ENCODE results near the gene SH3RF2.

The SH3RF2 gene

DNA sequence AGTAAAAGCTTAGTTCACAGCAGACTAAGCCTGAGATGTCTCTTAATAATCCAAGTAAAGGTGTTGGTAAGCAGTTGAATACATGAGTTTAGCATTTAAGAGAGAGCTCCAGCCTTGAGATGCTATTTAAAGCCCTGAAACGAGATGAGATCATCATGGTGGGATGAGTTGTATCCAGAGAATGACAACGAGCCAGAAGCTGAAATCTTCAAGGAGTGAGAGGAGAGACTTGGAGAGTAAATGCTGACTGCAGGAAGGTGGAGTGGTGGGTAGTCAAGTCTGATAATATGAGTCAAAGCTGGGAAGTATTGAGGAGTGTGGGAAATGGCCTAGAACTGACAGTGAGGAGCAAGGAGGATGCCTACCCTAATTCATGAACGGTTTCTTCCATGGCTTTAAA is 115.3 kb downstream of the SH3RF2 start:
- DNase-seq = no peak

DNA sequence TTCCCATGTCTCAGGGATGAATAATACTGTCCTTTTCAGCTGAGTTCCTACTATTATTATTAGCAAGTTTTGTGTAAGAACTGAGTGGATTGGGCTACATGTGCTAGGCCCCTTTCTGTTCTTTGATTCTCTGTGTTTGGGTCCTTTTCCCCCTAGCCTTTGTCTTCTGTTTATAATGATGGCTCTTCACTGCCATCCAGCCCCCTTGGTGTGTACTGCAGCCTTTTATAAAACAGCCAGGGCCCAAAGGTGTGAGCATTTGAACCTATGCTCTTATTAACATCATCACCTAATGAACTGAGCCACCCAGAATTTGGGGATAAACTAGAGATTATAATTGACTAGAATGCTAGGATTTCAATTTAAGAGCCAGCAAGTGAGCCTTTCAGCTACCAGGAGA is 116.4 kb downstream of the SH3RF2 start:
- peak; percentile 35 for DNase-seq

- no peak for DNase-seq
These were observed 119.1 kb downstream of the SH3RF2 start for GRCh38 chr5:146055432-146055831.

DNA sequence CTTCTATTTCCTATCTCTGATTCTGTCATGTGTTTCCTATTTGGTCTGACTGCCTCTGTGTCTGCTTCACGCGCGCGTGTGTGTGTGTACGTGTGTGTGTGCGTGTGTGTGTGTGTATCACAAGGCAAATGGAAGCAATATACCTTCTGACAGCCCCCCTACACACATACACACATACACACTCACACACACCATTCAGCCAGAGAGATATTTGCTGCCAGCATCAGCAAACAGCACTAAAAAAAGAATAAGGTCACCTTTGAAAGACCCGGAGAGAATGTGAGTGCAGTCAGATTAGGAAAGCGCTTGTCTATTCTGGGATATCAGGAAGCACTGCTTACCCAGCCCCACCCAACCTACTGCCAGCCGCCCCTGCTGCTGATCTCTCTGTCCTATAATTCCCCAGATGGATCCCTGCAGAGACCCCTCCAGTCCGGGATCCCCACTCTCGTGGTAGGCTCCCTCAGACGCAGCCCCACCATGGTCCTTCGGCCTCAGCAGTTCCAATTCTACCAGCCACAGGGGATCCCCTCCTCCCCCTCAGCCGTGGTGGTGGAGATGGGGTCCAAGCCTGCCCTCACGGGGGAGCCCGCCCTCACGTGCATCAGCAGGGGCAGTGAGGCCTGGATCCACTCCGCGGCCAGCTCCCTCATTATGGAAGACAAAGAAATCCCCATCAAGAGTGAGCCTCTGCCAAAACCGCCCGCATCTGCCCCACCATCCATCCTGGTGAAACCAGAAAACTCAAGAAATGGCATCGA is 123.3 kb downstream of the SH3RF2 start:
- no peak for DNase-seq

- no peak for DNase-seq
These were observed 123.8 kb downstream of the SH3RF2 start for GRCh38 chr5:146060221-146060585.

- DNase-seq = no peak
These were observed 130.6 kb downstream of the SH3RF2 start for GRCh38 chr5:146066968-146067367.

DNA sequence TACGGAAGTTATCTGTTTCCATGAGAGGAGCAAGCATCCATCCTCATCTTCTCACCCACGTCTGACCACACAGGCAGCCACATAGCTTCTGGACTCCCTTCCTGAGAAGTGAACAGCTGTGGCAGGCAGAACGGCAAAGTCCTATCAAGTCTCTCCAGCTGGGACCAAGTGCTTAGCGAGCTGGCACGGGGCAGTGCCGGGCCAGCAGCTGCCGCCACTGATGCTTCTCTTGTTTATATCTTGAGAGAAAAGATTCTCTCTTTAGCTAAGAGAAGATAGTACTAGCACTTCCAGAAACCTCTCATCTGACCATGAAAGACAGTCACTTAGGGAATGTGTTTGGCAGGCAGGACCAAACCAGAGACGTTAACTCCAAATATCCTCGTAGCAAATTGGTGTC is 131.8 kb downstream of the SH3RF2 start:
- no peak for DNase-seq

- DNase-seq = no peak
These were observed 132.8 kb downstream of the SH3RF2 start for GRCh38 chr5:146068977-146069779.

DNA sequence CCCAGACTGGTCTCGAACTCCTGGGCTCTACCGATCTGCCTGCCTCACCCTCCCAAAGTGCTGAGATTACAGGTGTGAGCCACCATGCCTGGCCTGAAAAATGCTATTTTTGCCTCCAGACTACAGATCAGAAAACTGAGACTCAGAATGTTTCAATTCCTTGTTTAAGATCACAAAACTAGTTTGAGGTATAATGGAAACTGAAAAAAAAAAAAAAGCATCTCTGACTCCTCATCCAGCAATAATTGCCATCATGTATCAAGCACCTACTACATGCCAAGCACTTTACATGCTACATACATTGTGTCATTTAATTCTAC is 133.4 kb downstream of the SH3RF2 start:
- no peak for DNase-seq

- no peak for DNase-seq
These were observed 134.4 kb downstream of the SH3RF2 start for GRCh38 chr5:146070746-146071145.

DNA sequence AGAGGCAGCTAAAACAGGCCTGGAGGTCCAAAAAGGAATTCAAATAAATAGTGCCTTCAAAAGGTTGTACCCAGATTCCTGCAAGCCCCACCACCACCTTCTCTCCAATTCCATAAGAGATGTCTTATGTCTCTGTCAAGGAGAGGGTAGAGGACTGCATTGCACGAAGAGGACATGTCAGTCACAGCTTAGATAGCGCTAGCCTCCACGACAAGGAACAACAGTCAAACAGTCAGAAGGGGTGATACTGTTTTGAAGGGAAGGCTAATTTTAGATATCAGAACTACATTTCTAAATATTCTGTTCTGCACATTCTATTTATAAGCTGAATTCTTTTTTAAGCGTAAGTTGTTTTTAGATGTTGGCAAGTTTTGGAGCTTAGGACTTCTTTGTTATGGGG is 134.8 kb downstream of the SH3RF2 start:
- no peak for DNase-seq

- no peak for DNase-seq
These were observed 136.2 kb downstream of the SH3RF2 start for GRCh38 chr5:146072595-146072994.

GRCh38 chr5:146073239-146073900 is 137.0 kb downstream of the SH3RF2 start:
- no peak for DNase-seq

DNA sequence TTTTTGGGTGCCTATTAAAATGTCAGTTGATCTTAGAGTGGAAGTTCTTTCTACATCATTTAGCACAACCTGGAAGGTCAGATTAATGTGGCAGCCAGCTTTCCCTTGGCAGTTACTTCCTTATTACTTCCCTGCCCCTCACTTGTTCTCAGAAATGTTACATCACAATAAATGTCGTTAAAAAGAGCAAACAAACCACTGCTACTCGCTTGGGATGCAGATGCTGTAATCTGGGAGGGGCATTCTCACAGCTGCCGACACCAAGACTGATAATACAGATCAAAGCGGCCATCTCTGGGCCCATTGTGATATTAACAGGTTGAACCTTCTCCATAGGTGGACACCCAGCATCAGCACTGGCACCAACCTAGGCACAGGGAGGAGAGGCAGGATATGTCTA is 139.7 kb downstream of the SH3RF2 start:
- peak; percentile 86 for DNase-seq

GRCh38 chr5:146076455-146076854 is 140.1 kb downstream of the SH3RF2 start:
- peak; percentile 54 for DNase-seq

DNA sequence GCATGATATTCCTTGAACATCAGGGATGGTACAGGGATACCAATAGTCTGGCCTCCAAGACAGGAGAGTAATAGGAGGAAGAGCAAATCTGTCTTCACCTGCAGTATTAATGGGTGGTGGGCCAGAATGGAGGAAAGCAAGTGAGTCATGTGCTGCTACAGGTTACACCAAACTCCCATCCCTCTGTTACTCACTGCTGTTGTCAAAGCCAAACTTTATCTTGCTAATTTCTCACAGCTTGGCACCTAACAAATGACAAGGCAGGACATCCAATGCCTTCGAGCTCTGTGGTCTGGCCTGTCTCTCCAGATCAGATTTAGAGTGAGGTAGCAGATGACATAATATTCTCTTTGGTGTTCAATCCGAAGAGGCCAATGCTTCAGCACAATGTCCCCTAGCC is 142.2 kb downstream of the SH3RF2 start:
- no peak for DNase-seq

GRCh38 chr5:146079695-146080373 is 143.5 kb downstream of the SH3RF2 start:
- peak; percentile 76 for DNase-seq

DNA sequence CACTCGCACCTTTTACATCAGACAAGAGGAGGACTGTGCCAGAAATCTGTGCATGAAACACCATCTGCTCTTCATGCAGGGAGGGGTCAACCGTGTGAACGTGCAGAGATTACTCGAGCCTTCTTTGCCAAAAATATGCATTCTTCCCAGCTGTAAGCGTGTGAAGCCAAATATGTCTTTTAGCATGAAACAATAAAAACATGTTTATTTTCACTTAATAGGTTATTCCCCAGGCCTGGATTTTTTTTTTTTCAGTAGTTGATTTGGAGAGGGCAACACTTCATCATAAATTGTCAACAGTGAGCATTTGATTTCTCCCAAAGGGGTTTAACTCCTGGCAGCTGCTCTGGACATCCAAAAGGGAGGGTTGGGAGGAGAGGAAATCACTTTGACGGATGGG is 145.2 kb downstream of the SH3RF2 start:
- no peak for DNase-seq

DNA sequence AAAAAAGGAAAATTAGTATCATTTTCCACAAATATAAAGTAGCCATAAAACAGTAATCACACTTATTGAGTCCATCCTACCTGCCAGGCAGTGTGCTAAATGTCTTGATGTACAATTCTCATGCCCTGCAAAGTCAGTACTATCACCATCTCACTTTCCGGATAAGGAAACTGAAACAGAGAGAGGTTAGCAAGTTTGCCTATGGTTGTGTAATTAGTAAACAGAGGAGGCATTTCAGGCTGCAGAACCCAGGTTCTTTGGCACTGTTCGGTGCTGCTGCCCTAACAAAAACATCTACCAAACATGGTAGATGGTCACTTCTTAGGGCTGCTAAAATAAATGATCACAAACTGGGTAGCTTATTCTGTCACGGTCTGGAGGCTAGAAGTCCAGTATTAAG is 146.4 kb downstream of the SH3RF2 start:
- no peak for DNase-seq

DNA sequence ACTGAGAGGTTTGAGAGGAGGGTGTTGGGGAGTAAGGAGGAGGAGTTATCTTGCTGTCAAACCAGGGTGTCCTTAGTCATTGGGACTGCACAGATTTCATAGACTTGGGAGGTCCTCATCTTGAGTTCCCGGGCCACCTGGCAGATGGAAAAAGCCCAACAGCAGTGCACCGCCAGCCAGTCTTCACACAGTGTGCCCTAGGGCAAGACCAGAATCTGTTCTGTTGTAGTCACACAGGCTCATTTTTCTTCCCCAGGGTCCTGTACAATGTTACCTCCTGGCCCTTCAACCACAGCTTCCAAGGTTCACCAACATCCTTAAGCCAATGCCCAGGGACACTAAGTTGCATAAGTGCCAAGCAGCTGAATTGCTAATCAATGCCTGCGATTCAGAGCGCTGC is 148.0 kb downstream of the SH3RF2 start:
- DNase-seq = no peak

DNA sequence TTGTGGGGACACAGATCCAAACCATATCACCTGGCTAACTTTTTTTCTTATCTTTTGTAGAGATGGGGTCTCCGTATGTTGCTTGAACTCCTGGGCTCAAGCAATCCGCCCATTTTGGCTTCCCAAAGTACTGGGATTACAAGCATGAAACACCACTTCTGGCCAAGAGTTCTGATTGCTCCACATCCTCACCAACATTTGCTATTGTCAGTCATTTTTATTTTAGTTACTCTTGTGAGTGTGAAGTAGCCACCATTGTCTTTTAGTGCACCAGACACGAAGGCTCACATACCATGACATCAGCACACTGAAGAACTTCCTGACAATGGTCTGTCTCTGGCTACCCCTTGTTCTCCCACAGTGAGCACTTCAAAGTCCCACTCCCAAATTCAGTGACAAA is 151.7 kb downstream of the SH3RF2 start:
- DNase-seq = no peak

DNA sequence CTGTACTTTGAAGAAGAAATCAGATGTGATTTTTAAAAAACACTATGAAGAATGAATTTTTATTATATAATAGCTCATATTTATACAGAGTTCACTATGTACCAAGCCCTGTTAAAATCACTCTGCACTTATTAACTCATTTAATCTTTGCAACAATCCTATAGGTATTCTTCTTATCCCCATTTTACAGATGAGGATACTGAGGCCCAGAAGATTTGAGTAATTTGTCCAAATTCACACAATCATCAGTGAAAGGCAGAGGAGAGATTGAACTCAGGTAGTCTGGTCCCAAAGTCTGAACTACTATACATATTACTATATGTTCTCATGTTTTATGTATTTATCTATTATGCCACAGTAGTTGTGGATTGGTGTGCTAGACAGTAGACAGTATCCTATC is 152.9 kb downstream of the SH3RF2 start:
- no peak for DNase-seq

GRCh38 chr5:146091881-146092280 is 155.5 kb downstream of the SH3RF2 start:
- no peak for DNase-seq

GRCh38 chr5:146098047-146098446 is 161.7 kb downstream of the SH3RF2 start:
- no peak for DNase-seq
